Keratinocyte (primary cell): ENCODE data around the gene NME7.

Experiments
- EZH2 ChIP-seq: IDR thresholded peaks from one replicate; pipeline ENCODE4 v1.6.1; 2012; ENCODE audit warnings: inconsistent platforms, mild to moderate bottlenecking, low read length, moderate library complexity
- TF ChIP-seq, protein P1 (sequence below), 3 experiments: IDR thresholded peaks in 1 of 3; conservative IDR thresholded peaks in 1 of 3; optimal IDR thresholded peaks in 1 of 3; 2 replicates in 2 of 3; 3 replicates in 1 of 3; pipeline versions ENCODE3 to v1.5.1; 2011; ENCODE audit warnings: low read length in 3 of 3, mild to moderate bottlenecking in 3 of 3, moderate library complexity in 2 of 3, control low read depth in 1 of 3, inconsistent platforms in 1 of 3; ENCODE audit not compliant: insufficient read depth in 2 of 3; ENCODE audit errors: extremely low read depth in 1 of 3

DNA sequence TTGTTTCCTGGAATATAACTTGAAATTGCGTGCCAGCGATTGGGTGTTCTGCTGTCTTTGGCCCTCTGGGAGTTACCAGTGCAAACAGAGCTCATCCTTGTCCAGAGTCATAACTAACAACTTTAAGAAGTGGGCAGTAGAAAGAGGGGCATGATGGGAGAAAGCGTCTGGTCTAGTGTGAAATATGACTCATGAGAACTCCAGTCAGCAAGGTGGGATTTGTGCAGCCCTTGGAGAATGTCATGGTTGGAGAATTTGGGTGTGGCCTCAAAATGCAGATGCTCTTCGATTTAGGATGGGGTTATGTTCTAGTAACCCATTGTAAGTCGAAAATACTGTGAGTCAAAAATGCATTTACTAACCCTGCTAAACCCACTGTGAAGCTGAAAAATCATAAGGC is 248.2 kb downstream of the NME7 start:
- TF ChIP-seq, protein P1, sequence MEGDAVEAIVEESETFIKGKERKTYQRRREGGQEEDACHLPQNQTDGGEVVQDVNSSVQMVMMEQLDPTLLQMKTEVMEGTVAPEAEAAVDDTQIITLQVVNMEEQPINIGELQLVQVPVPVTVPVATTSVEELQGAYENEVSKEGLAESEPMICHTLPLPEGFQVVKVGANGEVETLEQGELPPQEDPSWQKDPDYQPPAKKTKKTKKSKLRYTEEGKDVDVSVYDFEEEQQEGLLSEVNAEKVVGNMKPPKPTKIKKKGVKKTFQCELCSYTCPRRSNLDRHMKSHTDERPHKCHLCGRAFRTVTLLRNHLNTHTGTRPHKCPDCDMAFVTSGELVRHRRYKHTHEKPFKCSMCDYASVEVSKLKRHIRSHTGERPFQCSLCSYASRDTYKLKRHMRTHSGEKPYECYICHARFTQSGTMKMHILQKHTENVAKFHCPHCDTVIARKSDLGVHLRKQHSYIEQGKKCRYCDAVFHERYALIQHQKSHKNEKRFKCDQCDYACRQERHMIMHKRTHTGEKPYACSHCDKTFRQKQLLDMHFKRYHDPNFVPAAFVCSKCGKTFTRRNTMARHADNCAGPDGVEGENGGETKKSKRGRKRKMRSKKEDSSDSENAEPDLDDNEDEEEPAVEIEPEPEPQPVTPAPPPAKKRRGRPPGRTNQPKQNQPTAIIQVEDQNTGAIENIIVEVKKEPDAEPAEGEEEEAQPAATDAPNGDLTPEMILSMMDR (optimal IDR thresholded peaks at IDR 0.05 in 1 of 3, IDR thresholded peaks at IDR 0.05 in 1 of 3, conservative IDR thresholded peaks at IDR 0.05 in 1 of 3; ENCODE audit: extremely low read depth in 1 of 3, insufficient read depth in 2 of 3, low read length in 3 of 3) = no peak
- no peak for TF ChIP-seq EZH2
